Measurements from ENCODE around the gene GAGE10.

GAGE10 gene, protein sequence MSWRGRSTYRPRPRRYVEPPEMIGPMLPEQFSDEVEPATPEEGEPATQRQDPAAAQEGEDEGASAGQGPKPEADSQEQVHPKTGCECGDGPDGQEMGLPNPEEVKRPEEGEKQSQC

DNA sequence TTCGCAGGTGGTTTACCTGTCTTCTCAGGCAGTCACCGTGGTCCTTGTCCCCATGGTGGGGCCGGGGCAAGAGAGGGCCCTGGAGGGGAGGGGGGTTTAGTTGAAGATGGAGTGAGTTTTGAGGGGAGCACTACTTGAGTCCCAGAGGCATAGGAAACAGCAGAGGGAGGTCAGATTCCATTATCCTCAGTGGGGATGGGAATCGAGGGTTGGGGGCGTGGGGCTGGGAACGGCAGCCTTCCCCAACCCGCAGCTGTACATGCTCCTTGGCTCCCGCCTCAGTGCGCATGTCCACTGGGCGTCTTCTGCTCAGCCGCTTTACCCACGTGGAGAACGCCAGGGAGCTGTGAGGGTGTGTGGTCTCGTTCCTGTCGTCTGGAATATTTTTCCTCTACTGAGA, at the start of gene GAGE10:
Gene GAGE10, plus strand, starts transcription at position 301 of the 400 bp plus-strand sequence. CDS start 1,214 bp downstream, outside the sequence.
- DNase-seq, result no peak

DNA sequence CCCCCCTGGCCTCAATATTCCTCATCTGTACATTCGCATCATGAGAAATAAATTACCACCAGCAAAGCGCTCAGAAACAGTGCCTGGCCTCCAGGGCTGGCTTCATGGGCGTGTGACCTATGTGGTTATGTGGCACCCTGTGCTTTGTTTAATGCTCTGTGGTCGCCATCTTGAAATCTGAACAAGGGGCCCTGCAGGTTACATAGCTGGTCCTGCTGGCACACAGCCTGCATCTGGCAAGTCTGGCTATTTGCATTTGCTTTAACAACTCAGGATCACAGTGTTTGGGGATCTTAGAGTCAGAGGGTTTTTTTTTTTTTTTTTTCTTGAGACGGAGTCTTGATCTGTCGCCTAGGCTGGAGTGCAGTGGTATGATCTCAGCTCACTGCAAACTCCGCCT, 48.8 kb upstream of the GAGE10 start:
- DNase-seq, result no peak

DNA sequence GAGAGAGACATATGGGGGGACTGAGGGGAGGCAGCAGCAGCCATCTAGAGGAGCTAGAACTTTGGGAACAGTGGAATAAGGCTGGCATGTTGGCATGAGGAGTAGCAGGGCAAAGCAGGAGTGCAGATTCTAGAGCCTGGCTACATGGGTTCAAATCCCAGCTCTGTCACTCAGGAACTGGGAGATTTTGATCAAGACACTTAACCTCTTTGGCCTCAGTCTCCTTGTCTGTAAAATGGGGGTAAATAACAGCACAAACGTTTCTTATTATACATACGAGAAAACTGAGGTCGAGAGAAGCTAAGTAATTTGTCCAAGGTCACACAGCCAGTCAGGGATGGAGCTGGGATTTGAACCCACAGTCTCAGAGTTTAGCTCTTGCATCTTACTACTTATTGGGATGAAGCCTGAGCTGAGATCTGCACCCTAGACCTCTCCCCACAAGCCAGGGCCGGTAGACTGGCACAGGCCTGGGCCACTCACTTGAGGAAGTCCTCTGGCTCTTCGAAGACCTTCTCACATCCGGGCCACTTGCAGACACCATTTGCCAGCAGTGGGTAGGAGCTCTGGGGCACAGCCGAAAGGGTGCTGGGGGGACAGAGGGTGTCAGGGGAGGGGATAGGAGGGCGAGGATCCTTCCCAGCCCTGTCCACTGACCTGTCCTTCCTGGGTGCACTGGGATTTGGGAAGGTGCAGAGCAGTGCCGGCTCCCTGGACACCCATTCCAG, 47.0 kb upstream of the GAGE10 start:
- DNase-seq, result no peak

DNA sequence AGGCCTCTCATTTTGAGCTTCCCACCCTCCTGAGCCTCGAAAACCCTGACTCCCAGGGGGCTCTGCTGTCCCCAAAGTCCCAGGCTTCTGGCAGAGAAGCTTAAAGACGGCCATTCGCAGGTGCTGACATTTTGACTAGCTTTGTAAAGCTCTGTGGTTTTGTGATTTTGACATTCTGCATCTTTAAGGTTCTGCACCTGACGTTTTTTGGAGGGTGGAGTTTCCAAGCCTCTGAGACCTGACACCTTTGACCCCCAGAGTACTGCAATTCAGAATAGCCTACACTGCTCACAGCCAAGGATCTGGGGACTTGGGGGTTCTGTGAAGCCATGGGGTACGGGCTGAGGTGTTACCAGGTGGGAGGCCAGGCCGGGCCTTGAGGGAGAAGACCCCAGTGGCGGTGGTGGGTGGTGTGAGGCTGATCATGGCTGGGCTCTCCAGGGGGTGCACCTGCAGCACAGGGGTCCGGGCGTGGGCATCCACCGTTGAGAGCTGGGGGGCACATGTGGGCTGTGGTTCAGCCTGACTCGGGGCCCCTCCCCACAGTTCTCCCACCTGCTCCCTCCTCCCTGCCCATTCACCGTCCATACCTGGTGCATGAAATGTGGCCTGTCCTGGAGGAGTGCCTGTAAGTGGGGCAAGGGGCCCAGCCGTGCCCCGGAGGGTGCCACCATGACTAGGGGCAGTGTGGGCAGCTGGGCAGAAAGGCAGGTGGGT, 46.2 kb upstream of the GAGE10 start:
- no peak for DNase-seq

DNA sequence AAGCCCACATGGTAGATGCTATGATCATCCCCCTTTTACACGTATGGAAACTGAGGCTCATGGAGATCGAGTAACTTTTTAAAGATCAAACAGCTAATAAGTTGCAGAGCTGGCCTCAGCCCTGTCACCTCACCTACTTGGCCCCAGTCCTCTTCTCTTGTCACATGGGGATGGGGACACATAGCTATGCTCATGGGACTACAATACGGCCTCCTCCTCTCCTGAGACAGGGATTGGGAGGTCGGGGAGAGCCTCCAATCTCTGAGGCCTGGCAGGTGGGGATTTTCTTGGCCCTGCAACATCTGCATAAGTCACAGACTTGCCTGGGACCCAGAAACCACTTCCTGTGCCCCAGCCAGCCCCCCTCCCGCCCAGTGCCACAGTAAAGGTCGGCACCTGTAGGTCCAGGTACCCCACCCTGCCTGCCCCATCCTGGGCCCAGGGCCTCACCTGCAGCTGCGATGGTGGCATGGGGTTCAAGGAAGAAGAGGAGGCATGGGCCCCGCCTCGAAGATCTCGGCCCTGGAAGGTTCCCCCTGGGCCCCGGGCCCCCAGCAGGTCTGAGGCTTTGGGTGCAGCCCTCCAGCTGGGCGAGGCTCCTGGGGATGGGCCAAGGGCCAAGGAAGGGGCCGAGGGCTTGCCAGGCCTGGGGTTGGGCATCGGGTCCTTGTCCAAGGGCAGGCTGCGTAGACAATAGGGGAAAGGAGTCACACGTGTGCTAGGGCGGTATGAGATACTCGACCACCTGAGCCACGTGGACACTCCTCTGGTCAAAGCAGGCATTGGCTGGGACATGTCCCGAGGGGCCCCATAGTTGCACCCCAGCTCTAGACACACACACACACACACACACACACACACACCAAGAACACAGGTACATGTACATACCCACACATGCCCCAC, 45.3 kb upstream of the GAGE10 start:
- peak in 1 of 2 donors; percentile 30 for DNase-seq

DNA sequence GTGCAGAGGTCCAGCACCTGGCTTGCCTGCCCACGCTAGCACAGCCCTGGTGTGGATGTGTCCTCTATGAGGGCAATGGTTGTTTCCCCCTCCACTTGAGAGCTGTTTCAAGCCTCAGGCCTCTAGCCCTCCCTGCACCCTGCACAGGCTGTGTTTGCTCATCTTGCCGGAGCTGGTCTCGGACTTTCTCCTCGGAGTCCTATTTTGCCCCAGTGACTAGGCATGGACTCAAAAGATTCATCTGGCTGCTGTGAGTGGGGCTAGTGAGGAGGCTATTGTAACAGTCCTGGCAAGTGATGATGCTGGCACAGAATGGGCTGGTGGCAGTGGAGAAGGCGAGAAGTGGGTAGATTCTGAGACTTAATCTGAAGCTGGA, 44.7 kb upstream of the GAGE10 start:
- DNase-seq, result no peak

DNA sequence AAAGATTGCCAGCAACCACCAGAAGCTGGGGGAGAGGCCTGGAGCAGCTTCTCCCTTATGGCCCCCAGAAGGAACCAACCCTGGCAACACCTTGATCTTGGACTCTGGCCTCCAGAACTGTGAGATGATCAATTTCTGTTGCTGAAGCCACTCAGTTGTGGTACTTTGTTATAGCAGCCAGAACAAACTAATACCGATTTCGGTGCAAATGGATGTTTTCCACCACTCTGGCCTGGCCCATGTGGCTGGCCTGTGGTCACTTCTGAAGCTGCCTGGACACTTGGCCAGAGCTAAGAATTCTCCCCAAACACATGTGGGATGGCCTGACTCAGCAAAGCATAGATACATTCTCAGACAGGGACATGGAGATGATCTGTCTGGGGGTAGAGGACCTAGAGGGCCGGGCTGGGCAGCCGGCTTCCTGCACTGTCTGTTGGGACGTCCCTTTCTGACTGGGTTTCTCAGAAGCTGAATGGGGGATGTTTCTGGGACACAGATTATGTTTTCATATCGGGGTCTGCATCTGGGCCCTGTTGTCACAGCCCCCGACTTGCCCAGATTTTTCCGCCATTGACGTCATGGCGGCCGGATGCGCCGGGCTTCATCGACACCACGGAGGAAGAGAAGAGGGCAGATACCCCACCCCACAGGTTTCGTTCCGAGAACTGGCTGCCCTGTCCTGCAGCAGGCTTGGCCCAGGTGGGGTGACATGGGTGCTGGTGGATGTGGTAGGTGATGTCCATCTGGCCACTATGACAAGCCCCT, 43.0 kb upstream of the GAGE10 start:
- no peak for DNase-seq

DNA sequence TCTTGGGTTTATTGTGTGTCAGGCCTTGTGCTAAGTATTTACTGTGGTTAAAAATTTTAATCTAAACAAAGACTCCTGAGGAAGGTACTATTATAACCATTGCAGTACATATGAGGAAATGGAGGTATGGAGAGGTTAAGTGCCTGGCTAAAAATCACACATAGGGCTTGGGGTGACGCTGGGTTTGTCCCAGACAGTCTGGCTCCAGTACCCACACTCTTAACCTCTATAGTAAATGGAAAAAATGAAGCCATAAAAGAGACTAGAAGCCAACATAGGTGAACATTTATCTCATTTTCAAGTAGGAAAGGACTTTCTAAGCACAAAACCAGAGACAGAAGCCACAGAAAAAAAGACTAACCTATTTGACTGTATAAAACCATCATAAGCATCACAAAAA, 40.8 kb upstream of the GAGE10 start:
- DNase-seq, result no peak

DNA sequence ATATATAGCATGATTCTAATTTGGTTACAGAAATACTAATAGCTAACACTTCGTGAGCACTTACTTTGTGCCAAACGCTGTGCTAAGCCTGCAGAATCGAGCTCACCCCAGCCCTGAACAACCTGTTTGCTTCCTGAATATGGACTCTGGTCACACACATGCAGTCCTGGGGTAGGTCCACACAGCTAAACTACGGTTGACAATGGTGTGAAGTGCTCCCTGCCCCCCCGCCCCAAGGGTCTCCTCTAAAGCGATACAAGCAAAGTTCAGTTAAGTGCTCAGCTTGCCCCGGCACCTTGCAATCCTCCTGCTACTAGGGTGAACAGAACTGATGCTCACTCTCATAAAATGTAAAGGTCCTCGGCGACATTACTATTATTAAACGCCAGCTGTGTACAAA, 39.8 kb upstream of the GAGE10 start:
- no peak for DNase-seq

DNA sequence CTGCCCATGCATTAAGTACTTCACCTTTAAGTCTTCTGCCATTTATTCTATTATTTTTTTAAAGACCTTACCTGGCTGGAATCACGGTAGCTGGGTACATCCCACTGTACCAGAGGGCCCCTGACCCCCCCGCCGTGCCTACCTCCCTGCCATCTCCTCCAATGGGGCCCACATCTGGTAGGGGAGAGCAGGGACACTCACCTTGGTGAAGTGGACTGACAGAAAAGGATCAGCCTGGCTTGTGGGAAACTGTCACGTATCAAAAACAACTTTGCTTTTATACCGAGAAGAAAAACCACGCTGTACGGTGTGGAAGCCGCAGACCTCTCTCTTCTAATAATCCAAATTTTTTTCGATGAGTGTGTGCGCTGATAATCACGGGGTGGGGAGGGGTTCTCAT, 39.0 kb upstream of the GAGE10 start, which contains the start of gene FOXP3:
Gene FOXP3, minus strand, starts transcription at position 251 of the 400 bp plus-strand sequence. CDS start 6,205 bp downstream, outside the sequence.
- DNase-seq, result peak in 1 of 2 donors; percentile 16

DNA sequence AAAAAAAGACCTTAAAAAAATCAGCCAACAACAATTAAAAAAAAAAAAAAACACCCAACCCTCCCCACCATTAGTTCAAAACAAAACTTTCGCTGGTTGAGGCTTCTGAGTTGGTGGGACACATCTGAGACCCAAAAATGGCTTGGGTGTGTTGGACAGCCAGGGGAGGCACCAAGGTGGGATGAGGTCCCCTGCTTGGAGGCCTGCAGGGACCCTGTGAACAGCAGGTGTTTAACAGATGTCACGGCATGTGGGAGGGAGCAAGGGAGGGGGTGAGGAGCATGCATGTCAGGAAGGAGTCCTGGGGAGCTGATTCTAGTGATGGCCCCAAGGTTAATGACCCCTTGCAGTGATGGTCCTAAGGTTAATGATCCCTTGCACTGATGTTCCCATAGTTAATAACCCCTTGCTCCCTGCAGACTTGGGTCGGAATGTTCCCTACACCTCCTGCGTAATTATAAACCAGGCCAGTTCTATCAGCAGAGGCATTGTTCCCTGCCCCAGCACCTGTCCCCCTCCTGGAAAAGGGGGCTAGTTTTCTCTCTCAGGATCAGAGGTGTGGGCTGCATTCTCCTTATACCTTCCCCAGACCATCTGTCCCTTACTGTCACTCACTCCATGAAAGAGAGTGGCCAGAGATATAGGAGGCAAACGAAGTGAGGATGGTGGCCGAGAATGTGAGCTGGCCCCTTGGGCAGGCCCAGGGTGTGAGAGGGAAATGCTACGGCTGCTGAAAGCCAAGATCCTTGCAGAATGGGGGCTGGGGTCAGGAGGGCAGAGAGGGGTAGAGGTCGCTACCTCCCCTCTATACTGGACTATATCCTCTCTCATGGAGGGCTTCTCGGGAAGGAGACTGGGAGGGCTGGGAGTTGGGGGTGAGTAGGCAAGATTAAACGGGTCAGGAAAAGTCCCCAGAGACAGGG, 36.7 kb upstream of the GAGE10 start:
- no peak for DNase-seq

DNA sequence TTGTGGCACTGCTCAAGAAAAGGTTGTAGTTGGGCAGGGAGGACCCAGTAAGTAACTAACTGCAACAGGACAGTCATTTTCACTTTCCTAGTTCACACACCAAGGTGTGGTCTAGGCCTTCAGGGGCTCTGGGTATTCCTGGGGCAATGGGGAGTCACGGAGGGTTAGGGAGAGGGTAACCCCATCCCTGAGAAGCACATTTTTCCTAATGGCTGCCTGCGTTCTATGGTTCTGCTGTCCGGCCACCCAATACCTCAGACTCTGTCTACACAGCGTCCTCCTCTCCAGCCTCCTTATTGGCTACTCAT, 34.8 kb upstream of the GAGE10 start:
- no peak for DNase-seq

DNA sequence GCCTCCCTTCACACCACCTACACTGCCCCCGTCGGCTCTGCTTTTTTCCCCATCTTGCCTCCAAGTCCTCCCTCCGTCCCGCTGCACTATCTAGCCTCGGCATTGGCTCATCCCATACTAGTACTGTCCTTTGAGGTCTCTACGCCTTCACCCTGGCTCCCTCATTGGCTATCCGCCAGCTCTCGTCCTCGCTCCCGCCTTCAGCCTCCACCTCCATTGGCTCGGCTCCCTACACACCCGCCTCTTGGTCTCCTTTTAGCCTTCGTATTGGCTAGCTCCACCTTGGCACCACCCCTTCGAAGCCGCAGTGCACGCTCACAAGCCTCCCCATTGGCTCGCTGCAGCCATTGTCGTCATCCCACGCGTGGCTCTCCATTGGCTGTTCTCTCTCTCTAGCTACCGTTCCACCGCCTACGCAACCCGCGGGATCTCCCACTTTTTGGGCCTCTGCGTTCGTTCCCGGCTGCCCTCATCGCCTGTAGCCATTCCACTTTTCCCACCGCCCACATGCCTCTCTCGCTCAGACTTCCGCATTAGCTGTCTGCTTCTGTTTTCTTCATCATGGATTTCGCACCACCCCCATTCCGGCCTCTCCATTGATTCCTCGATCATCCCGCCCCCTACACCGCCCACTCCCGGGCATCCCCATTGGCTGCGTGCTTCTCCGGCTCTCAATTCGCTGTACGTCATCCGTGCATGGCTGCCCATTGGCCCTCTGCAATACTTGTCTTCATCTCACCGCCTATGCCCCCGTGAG, 34.3 kb upstream of the GAGE10 start:
- DNase-seq, result peak; percentile 97 to 98

DNA sequence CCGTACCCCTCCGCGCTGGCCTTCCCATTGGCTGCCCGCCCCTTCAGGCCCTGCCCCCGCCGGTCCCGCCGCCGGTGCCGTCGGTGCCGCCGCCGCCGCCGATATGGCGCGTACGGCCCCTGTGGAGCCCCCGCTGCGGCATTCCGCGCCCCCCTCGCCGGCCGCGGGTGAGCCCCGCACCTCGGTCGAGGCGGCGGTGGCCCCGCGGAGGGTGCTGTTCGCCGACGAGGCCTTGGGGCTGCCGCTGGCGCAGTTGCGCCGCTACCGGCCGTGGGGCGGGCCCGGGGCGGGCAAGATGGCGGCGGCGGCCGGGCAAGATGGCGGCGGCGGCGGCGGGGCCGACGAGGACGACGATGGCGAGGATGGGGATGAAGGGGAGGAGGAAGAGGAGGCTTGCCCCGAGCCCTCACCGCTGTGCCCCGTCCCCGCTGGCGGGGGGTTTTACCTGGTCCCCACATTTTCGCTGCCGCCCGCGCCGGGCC, 33.6 kb upstream of the GAGE10 start, which contains the start of gene PPP1R3F:
Gene PPP1R3F, plus strand, starts transcription at position 27 of the 482 bp plus-strand sequence. Its CDS starts 77 bp downstream, at position 104.
- DNase-seq, result no peak

DNA sequence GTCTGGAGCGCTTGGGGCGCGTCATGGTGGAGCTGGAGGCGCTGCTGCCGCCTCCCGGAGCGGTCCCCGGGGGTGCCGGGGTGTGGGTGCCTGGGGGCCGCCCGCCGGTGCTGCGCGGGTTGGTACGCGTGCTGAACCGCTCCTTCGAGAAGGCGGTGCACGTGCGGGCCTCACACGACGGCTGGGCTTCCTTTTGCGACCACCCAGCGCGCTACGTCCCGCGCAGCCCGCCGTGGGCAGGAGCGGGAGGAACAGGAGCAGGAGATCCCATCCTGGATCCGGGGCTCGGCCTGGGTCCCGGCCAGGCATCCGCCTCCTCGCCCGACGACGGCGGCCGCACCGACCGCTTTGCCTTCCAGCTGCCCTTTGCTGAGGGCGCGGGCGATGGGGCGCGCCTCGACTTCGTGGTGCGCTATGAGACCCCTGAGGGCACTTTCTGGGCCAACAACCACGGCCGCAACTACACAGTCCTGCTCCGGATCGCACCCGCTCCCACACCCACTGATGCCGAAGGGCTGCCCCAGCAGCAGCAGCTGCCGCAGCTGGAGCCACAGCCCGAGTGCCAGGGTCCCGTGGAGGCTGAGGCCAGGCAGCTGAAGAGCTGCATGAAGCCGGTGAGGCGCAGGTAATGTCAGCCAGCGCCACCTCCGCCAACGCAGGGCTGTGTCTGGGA, 33.1 kb upstream of the GAGE10 start:
- DNase-seq, result no peak

DNA sequence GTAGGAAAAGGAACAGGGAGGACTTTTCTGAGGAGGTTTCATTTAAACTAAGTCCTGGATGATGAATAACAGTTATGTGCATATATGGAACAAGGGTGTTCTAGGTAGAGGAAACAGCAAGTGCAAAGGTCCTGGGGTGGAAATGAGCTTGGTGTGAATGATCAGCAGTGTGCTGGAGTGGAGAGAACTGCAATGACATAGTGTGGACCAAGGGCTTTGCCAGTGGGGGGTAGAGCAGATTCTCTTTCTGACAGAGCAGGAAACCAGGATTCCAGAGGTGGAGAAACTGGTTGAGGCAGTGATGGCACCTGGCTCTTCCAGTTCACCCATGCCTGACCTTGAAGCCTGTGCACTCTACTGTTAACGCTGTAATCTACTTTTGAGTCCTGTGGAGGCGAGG, 32.1 kb upstream of the GAGE10 start:
- DNase-seq, result no peak

DNA sequence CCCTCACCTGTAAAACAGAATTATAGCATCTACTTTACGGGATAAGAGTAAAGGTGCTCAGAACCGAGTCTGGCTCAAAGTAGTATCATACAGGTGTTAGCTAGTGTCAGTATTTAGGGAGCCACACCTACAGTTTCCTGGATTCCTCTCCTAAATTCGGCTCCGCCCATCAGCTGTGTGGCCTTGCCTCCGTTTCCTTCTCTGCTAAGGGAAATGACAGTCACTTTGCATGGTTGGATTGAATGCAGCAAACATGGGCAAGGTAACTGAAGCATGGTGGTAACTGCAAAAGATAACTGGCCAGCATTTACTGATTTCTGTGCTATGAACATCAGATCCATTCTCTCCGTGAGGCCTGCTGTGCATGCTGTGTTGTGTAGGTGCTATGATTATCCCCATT, 31.0 kb upstream of the GAGE10 start:
- DNase-seq, result peak in 1 of 2 donors; percentile 40

DNA sequence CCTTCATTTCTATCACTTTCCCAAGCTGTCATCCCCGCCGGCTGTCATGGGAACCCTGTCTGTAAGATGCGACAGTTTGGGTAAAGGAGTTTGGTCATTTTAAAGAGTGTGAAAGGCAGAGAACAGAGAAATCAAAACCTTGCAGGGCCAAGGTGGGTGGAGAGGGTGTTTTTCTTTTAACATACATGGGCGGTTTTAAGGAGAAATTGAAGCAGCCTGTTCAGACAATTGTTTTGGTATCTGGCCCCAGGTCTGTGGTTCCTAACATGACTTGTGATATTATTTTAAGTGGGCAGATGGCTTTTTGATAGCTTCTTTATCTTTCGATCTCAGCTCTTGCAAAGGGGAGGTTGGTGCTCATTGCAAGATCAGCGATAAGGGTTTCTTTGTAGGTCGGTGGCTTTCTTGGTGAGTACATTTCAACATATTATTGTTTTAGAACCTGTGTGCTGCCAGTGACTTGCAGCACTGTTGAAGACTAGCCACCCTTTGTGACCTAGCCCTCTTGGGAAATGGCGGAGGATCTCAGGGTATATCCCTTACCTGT, 30.2 kb upstream of the GAGE10 start:
- DNase-seq, result peak; percentile 57 to 84

DNA sequence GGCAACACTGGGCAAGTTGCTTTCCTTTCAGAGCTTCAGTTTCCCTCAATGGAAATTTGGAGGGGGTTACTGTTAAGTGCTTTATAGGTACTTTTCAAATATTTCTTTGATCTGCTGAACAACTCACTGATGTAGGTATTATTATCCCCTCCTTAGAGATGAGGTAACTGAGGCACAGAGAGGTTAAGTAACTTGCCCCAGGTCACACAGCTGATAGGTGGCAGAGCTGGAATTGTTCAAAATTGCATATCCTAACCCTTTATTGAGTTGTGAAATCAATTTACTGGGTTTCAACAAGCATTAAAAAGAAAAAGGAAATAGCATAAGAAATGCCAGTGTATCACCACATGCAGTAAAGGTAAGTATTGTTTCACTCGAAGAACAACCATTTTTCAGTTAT, 27.2 kb upstream of the GAGE10 start:
- no peak for DNase-seq

All from CD4-positive, alpha-beta T cell treated with Interleukin-4 for 1 hour (primary cell).